Neural progenitor cell (in vitro differentiated cells): ENCODE results near the gene SPRED3. TPM values are rescaled to one million over a fixed set of nuclear protein-coding genes. Genes with fewer than 3 reads are reported as not detected.

ENCODE experiments used
- DNase-seq: peaks from one replicate; pipeline ENCODE4 v3.0.0-alpha.2; 2016; ENCODE audit warnings: low spot score
- H2AFZ ChIP-seq: fragments of 200-600 bp; sonication (generic); replicated peaks from 2 replicates; pipeline ENCODE4 v1.6.1; 2016; ENCODE audit warnings: antibody characterized with exemption
- H3F3A ChIP-seq: fragments of 200-600 bp; sonication (generic); 2 replicates; pipeline ENCODE4 v1.6.1; 2016; ENCODE audit warnings: antibody characterized with exemption, low read depth
- H3K27ac ChIP-seq: fragments of 200-600 bp; sonication (generic); 2 replicates; pipeline ENCODE4 v1.5.1; 2016; ENCODE audit warnings: mild to moderate bottlenecking
- H3K27me3 ChIP-seq: fragments of 200-600 bp; sonication (generic); 2 replicates; pipeline ENCODE4 v1.6.1; 2016; ENCODE audit warnings: mild to moderate bottlenecking, moderate library complexity
- H3K36me3 ChIP-seq: fragments of 200-600 bp; sonication (generic); 2 replicates; pipeline ENCODE4 v1.5.1; 2016
- H3K4me1 ChIP-seq: fragments of 200-600 bp; sonication (generic); 2 replicates; pipeline ENCODE4 v1.6.1; 2016; ENCODE audit warnings: mixed run types
- H3K4me2 ChIP-seq: fragments of 200-600 bp; sonication (generic); 2 replicates; pipeline ENCODE4 v1.6.1; 2016
- H3K4me3 ChIP-seq: fragments of 200-600 bp; sonication (generic); 2 replicates; pipeline ENCODE4 v1.5.1; 2016
- H3K79me2 ChIP-seq: fragments of 200-600 bp; sonication (generic); 2 replicates; pipeline ENCODE4 v1.6.1; 2016; ENCODE audit warnings: low read depth
- H3K9ac ChIP-seq: fragments of 200-600 bp; sonication (generic); 2 replicates; pipeline ENCODE4 v1.6.1; 2016
- H3K9me3 ChIP-seq: fragments of 200-600 bp; sonication (generic); 2 replicates; pipeline ENCODE4 v1.5.1; 2016; ENCODE audit warnings: low read depth
- H4K20me1 ChIP-seq: fragments of 200-600 bp; sonication (generic); 2 replicates; pipeline ENCODE4 v1.6.1; 2016; ENCODE audit warnings: low read depth
- H3K27ac Mint-ChIP-seq: 3 replicates; pipeline ENCODE4 v1.8.0; 2021; ENCODE audit warnings: mixed read lengths
- H3K27me3 Mint-ChIP-seq: 2 replicates; pipeline ENCODE4 v1.8.0; 2022; ENCODE audit warnings: low read depth, mild to moderate bottlenecking, inconsistent platforms, moderate library complexity, mixed read lengths; ENCODE audit not compliant: insufficient read depth
- H3K36me3 Mint-ChIP-seq: 3 replicates; pipeline ENCODE4 v1.8.0; 2021; ENCODE audit warnings: mixed read lengths
- H3K4me1 Mint-ChIP-seq: 3 replicates; pipeline ENCODE4 v1.8.0; 2021; ENCODE audit warnings: mixed read lengths
- H3K4me3 Mint-ChIP-seq: 3 replicates; pipeline ENCODE4 v1.8.0; 2021; ENCODE audit warnings: mild to moderate bottlenecking, moderate library complexity, mixed read lengths
- H3K9me3 Mint-ChIP-seq: 3 replicates; pipeline ENCODE4 v1.8.0; 2020; ENCODE audit warnings: mixed read lengths
- CTCF ChIP-seq: fragments of 200-600 bp; sonication (generic); IDR thresholded peaks from 2 replicates; pipeline ENCODE4 v1.5.1; 2017; ENCODE audit warnings: antibody characterized with exemption, mild to moderate bottlenecking
- EZH2 ChIP-seq: fragments of 200-600 bp; sonication (generic); IDR thresholded peaks from 2 replicates; pipeline ENCODE4 v1.6.1; 2017; ENCODE audit warnings: antibody characterized with exemption, mild to moderate bottlenecking, moderate library complexity
- EZH2phosphoT487 ChIP-seq: fragments of 200-600 bp; sonication (generic); IDR thresholded peaks from 2 replicates; pipeline ENCODE4 v1.6.1; 2017; ENCODE audit warnings: antibody characterized with exemption
- total RNA-seq: library from RNA; depleted of rRNA; stranded (reverse); fragments of >200 nt; gene quantifications from 2 replicates; pipeline ENCODE4 v1.2.3, GENCODE V29; 2015; ENCODE audit warnings: low replicate concordance

The SPRED3 gene
- total RNA-seq, 1 donor from 2014 or later = 0.99 TPM

GRCh38 chr19:38346837-38347236, 41.7 kb upstream of the SPRED3 start:
- Mint-ChIP-seq H3K4me1 (no peaks in the 10 kb centered on the region), H3K36me3 (no peaks in the 10 kb centered on the region), H3K27me3 (peaks cover 3% of the 10 kb centered on the region), H3K4me3 (no peak overlapping the region), H3K9me3 (no peaks in the 10 kb centered on the region), H3K27ac (no peak overlapping the region)
- no peaks in the 10 kb centered on the region for H3K79me2 ChIP-seq
- no peaks in the 10 kb centered on the region for H3K27me3 ChIP-seq
- H3F3A ChIP-seq = peaks cover 3% of the 10 kb centered on the region
- no peak overlapping the region for H3K4me2 ChIP-seq
- H3K4me3 ChIP-seq = no peak overlapping the region
- DNase-seq = no peak
- TF ChIP-seq EZH2 = no peak
- TF ChIP-seq CTCF = no peak
- no peak for TF ChIP-seq EZH2phosphoT487
- no peak overlapping the region for H2AFZ ChIP-seq
- H3K9ac ChIP-seq = no peak overlapping the region
- no peaks in the 10 kb centered on the region for H3K4me1 ChIP-seq
- H3K27ac ChIP-seq = no peak overlapping the region
- H3K9me3 ChIP-seq = no peaks in the 10 kb centered on the region
- no peaks in the 10 kb centered on the region for H4K20me1 ChIP-seq
- H3K36me3 ChIP-seq = no peaks in the 10 kb centered on the region

DNA sequence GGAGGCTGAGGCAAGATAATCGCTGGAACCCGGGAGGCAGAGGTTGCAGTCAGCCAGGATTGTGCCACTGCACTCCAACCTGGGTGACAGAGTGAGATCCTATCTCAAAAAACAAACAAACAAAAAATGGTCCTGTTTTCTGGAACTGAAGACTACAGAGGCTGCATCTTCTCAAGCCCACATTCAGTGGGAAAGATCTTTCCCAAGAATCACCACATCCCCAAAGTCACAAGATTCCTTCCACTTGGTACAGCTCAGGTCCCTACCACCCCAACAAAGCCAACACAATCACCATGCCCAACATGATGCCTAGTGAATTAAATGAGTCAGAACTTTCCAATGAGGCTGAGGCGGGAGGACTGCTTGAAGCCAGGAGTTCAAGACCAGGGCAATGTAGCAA, 37.6 kb upstream of the SPRED3 start:
- DNase-seq = no peak
- no peaks in the 10 kb centered on the region for H3K79me2 ChIP-seq
- Mint-ChIP-seq H3K4me1 (peaks cover 10% of the 10 kb centered on the region), H3K4me3 (no peak overlapping the region), H3K27me3 (peaks cover 6% of the 10 kb centered on the region), H3K36me3 (no peaks in the 10 kb centered on the region), H3K27ac (peak overlapping the region; percentile 27), H3K9me3 (no peaks in the 10 kb centered on the region)
- TF ChIP-seq CTCF (no peak), EZH2phosphoT487 (no peak), EZH2 (no peak)
- no peak overlapping the region for H3K9ac ChIP-seq
- peaks cover 3% of the 10 kb centered on the region for H3F3A ChIP-seq
- H3K4me3 ChIP-seq = no peak overlapping the region
- no peak overlapping the region for H2AFZ ChIP-seq
- H3K9me3 ChIP-seq = no peaks in the 10 kb centered on the region
- H3K4me1 ChIP-seq = no peaks in the 10 kb centered on the region
- H3K27me3 ChIP-seq = no peaks in the 10 kb centered on the region
- no peak overlapping the region for H3K4me2 ChIP-seq
- no peak overlapping the region for H3K27ac ChIP-seq
- no peaks in the 10 kb centered on the region for H4K20me1 ChIP-seq
- H3K36me3 ChIP-seq = no peaks in the 10 kb centered on the region

DNA sequence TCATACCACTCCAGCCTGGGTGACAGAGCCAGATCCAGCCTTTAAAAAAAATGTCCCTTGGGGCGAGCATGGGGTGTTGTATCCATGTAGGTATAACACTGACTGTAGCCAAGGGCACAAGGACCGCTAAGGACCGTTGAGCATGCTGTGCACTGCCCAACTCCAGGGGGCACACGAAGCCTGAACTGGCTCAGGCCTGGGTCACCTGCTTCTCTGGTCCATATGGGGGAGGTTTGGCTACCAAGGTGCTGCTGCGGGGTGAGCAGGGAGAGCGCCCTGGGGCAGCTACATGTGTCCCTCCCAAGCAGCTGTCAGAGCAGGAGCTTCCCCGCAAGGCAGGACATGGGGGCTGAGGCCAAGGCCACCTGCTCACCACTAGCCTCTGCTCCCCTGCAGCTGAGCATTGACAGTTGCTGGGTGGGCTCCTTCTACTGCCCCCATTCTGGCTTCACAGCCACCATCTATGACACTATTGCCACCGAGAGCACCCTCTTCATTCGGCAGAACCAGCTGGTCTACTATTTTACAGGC, 36.6 kb upstream of the SPRED3 start:
- Mint-ChIP-seq H3K4me3 (no peak overlapping the region), H3K36me3 (no peaks in the 10 kb centered on the region), H3K4me1 (peaks cover 10% of the 10 kb centered on the region), H3K27ac (no peak overlapping the region), H3K27me3 (peaks cover 6% of the 10 kb centered on the region), H3K9me3 (no peaks in the 10 kb centered on the region)
- Histone ChIP-seq H3K9ac (no peak overlapping the region), H3K27me3 (peaks cover 10% of the 10 kb centered on the region), H2AFZ (no peak overlapping the region), H3K27ac (no peak overlapping the region), H3K4me2 (no peak overlapping the region), H3K79me2 (no peaks in the 10 kb centered on the region), H3K36me3 (no peaks in the 10 kb centered on the region), H3K4me1 (no peaks in the 10 kb centered on the region), H3K4me3 (no peak overlapping the region), H3F3A (peaks cover 3% of the 10 kb centered on the region), H3K9me3 (no peaks in the 10 kb centered on the region), H4K20me1 (no peaks in the 10 kb centered on the region)
- no peak for DNase-seq
- no peak for TF ChIP-seq EZH2phosphoT487
- no peak for TF ChIP-seq CTCF
- no peak for TF ChIP-seq EZH2
